Loucy (cell line): ENCODE measurements around the gene ST6GAL2.

Source experiments
- H2AFZ ChIP-seq: fragments of 200-600 bp; sonication (generic); 2 replicates; pipeline ENCODE4 v1.6.0; 2016; ENCODE audit warnings: antibody characterized with exemption, mild to moderate bottlenecking, low read length, moderate library complexity
- H3F3A ChIP-seq: fragments of 200-600 bp; 2 replicates; pipeline ENCODE4 v1.6.0; 2016; ENCODE audit warnings: antibody characterized with exemption, low read depth, mild to moderate bottlenecking
- H3K27me3 ChIP-seq: fragments of 200-600 bp; sonication (generic); 2 replicates; pipeline ENCODE4 v1.6.1; 2014; ENCODE audit warnings: low read length, mild to moderate bottlenecking; ENCODE audit not compliant: insufficient read depth, poor library complexity, severe bottlenecking
- H3K36me3 ChIP-seq: fragments of 200-600 bp; sonication (generic); 2 replicates; pipeline ENCODE4 v1.6.1; 2016; ENCODE audit warnings: low read length; ENCODE audit not compliant: insufficient read depth
- H3K4me1 ChIP-seq: fragments of 200-600 bp; sonication (generic); 2 replicates; pipeline ENCODE4 v1.5.1; 2014; ENCODE audit warnings: low read length, mild to moderate bottlenecking; ENCODE audit not compliant: insufficient read depth, poor library complexity, severe bottlenecking
- H3K4me2 ChIP-seq: fragments of 200-600 bp; sonication (generic); 2 replicates; pipeline ENCODE4 v1.6.0; 2014; ENCODE audit warnings: antibody characterized with exemption, low read length, low read depth, mild to moderate bottlenecking; ENCODE audit not compliant: poor library complexity, severe bottlenecking
- H3K4me3 ChIP-seq: fragments of 200-600 bp; sonication (generic); 2 replicates; pipeline ENCODE4 v1.5.1; 2014; ENCODE audit warnings: low read length, mild to moderate bottlenecking, mixed read lengths; ENCODE audit not compliant: poor library complexity, severe bottlenecking
- H3K79me2 ChIP-seq: fragments of 200-600 bp; sonication (generic); 2 replicates; pipeline ENCODE4 v1.6.1; 2014; ENCODE audit warnings: low read length; ENCODE audit not compliant: insufficient read depth
- H3K9ac ChIP-seq: fragments of 200-600 bp; sonication (generic); 2 replicates; pipeline ENCODE4 v1.6.0; 2014; ENCODE audit warnings: mild to moderate bottlenecking, low read depth, low read length, moderate library complexity; ENCODE audit not compliant: poor library complexity, severe bottlenecking
- H3K9me2 ChIP-seq: fragments of 200-600 bp; sonication (generic); replicated peaks from 2 replicates; pipeline ENCODE4 v1.6.1; 2016; ENCODE audit warnings: low read depth, low read length, mixed read lengths
- H3K9me3 ChIP-seq: fragments of 200-600 bp; sonication (generic); 2 replicates; pipeline ENCODE4 v1.6.1; 2014; ENCODE audit warnings: mild to moderate bottlenecking, antibody characterized with exemption, low read length, low read depth; ENCODE audit not compliant: insufficient read depth
- H4K20me1 ChIP-seq: fragments of 200-600 bp; sonication (generic); 2 replicates; pipeline ENCODE4 v1.6.0; 2014; ENCODE audit warnings: antibody characterized with exemption, low read length, mild to moderate bottlenecking; ENCODE audit not compliant: insufficient read depth, poor library complexity, severe bottlenecking
- CTCF ChIP-seq: fragments of 200-600 bp; sonication (generic); conservative IDR thresholded peaks from 2 replicates; pipeline ENCODE4 v1.5.1; 2014; ENCODE audit warnings: mild to moderate bottlenecking, antibody characterized with exemption, low read length
- EZH2phosphoT487 ChIP-seq: fragments of 200-600 bp; IDR thresholded peaks from 2 replicates; pipeline ENCODE4 v1.6.1; 2018; ENCODE audit warnings: antibody characterized with exemption, mild to moderate bottlenecking, moderate library complexity, borderline replicate concordance

The ST6GAL2 gene

GRCh38 chr2:106921451-106921850 is 35.5 kb upstream of the ST6GAL2 start:
- Histone ChIP-seq H3K4me2 (no peak overlapping the region), H3K4me1 (no peaks in the 10 kb centered on the region), H3F3A (no peaks in the 10 kb centered on the region), H3K4me3 (no peak overlapping the region), H3K9ac (no peak overlapping the region), H3K36me3 (no peaks in the 10 kb centered on the region), H3K9me3 (no peaks in the 10 kb centered on the region), H4K20me1 (no peaks in the 10 kb centered on the region), H2AFZ (no peak overlapping the region), H3K9me2 (no peaks in the 10 kb centered on the region), H3K79me2 (no peaks in the 10 kb centered on the region), H3K27me3 (no peaks in the 10 kb centered on the region)
- no peak for TF ChIP-seq CTCF
- no peak for TF ChIP-seq EZH2phosphoT487

GRCh38 chr2:106919012-106919411 is 33.0 kb upstream of the ST6GAL2 start:
- TF ChIP-seq CTCF = no peak
- no peak for TF ChIP-seq EZH2phosphoT487

GRCh38 chr2:106904242-106904641 is 18.3 kb upstream of the ST6GAL2 start:
- Histone ChIP-seq H4K20me1 (no peaks in the 10 kb centered on the region), H3K9ac (no peak overlapping the region), H2AFZ (no peak overlapping the region), H3K4me1 (no peaks in the 10 kb centered on the region), H3K27me3 (no peaks in the 10 kb centered on the region), H3K4me2 (no peak overlapping the region), H3K36me3 (no peaks in the 10 kb centered on the region), H3K9me3 (no peaks in the 10 kb centered on the region), H3K4me3 (no peak overlapping the region), H3K79me2 (no peaks in the 10 kb centered on the region), H3K9me2 (no peaks in the 10 kb centered on the region), H3F3A (no peaks in the 10 kb centered on the region)
- no peak for TF ChIP-seq CTCF
- no peak for TF ChIP-seq EZH2phosphoT487

More at GRCh38 chr2:106919012-106919411, 33.0 kb upstream of the ST6GAL2 start:
- H3K9me2 ChIP-seq = no peaks in the 10 kb centered on the region
- no peaks in the 10 kb centered on the region for H3K9me3 ChIP-seq
- no peaks in the 10 kb centered on the region for H3F3A ChIP-seq
- H3K9ac ChIP-seq = no peak overlapping the region
- no peaks in the 10 kb centered on the region for H3K36me3 ChIP-seq
- no peak overlapping the region for H3K4me2 ChIP-seq
- no peaks in the 10 kb centered on the region for H4K20me1 ChIP-seq
- no peak overlapping the region for H2AFZ ChIP-seq
- H3K27me3 ChIP-seq = no peaks in the 10 kb centered on the region
- no peaks in the 10 kb centered on the region for H3K4me1 ChIP-seq
- no peak overlapping the region for H3K4me3 ChIP-seq
- H3K79me2 ChIP-seq = no peaks in the 10 kb centered on the region
